Testis (tissue), 3 donors: ENCODE data around the gene IL32. TPM values are rescaled to one million over a fixed set of nuclear protein-coding genes. Genes with fewer than 3 reads are reported as not detected.
A peak's percentile ranks its signal among the peaks of the same experiment; 100 is the strongest.

Experiments used
- DNase-seq: peaks from one replicate; pipeline ENCODE4 v3.0.0-alpha.2; 2019
- H3K27ac ChIP-seq, 2 donors: fragments of 200-600 bp; sonication (generic); one replicate each; pipeline ENCODE4 v1.5.1; 2019
- H3K27me3 ChIP-seq: fragments of 200-600 bp; sonication (generic); one replicate; pipeline ENCODE4 v1.5.1; 2019
- H3K36me3 ChIP-seq: fragments of 200-600 bp; sonication (generic); one replicate; pipeline ENCODE4 v1.5.1; 2017; ENCODE audit warnings: low read depth; ENCODE audit errors: missing control alignments
- H3K4me1 ChIP-seq: fragments of 200-600 bp; sonication (generic); one replicate; pipeline ENCODE4 v1.5.1; 2019
- H3K4me3 ChIP-seq, 2 donors: fragments of 200-600 bp; sonication (generic); one replicate each; pipeline ENCODE4 v1.5.1; 2017 to 2019
- H3K9me3 ChIP-seq: fragments of 200-600 bp; sonication (generic); one replicate; pipeline ENCODE4 v1.5.1; 2017
- CTCF ChIP-seq, 3 experiments: fragments of 450-650 bp in 2 of 3; fragments of 200-600 bp in 1 of 3; sonication (generic) in 1 of 3; IDR thresholded peaks; one replicate each; pipeline ENCODE4 v1.5.1; 2016 to 2019; ENCODE audit warnings: antibody characterized with exemption in 3 of 3, mild to moderate bottlenecking in 2 of 3, moderate library complexity in 1 of 3
- POLR2A ChIP-seq: fragments of 450-650 bp; IDR thresholded peaks from one replicate; pipeline ENCODE4 v1.6.1; 2017; ENCODE audit warnings: antibody characterized with exemption, mild to moderate bottlenecking, moderate library complexity
- WGBS, 2 donors: methylation state at CpG; one replicate each; pipeline ENCODE4 v1.1.5; 2018; 5-methylcytosine and 5-hydroxymethylcytosine counted together
- intact Hi-C: fragments of 100-400 bp; cut with DNase I; formaldehyde crosslinking; loops from one replicate; pipeline ENCODE4 v1.15.1; 2023; ENCODE audit warnings: low total_unique reads
- polyA plus RNA-seq: library from polyadenylated mRNA; stranded (reverse); fragments of 350-450 nt; fragmentation: Illumina TruSeq; extraction: RNeasy Lipid Tissue Mini Kit (QIAGEN cat#74804); gene quantifications from one replicate; pipeline ENCODE4 v1.2.3, GENCODE V29; 2014; ENCODE audit warnings: low read depth, low replicate concordance; ENCODE audit not compliant: insufficient read depth
- small RNA-seq, 2 donors: library from RNA; depleted of rRNA; stranded (forward); fragments of <200 nt; gene quantifications; one replicate each; pipeline ENCODE3, GENCODE V24; 2016
- total RNA-seq, 2 donors: library from RNA; depleted of rRNA; stranded (reverse); fragments of >200 nt; gene quantifications; one replicate each; pipeline ENCODE4 v1.2.3, GENCODE V29; 2016

The IL32 gene
- total and polyA plus RNA-seq, 3 donors from 2014 or later: 27.1 to 62.2 (median 33.0) TPM

GRCh38 chr16:3118846-3119245 is 53.4 kb downstream of the IL32 start:
- Histone ChIP-seq H3K36me3 (no peaks in the 10 kb centered on the region), H3K27ac (no peak overlapping the region), H3K4me1 (peaks cover 5% of the 10 kb centered on the region), H3K4me3 (peak overlapping the region in 1 of 2 donors; percentile 34), H3K9me3 (no peaks in the 10 kb centered on the region), H3K27me3 (no peaks in the 10 kb centered on the region)
- WGBS, 2 donors: 72 to 75% methylated on average over 5 to 20 of the region's 20 CpGs
- intact Hi-C loops: no loop called here
- DNase-seq: no peak
- TF ChIP-seq POLR2A (no peak), CTCF (IDR thresholded peaks at IDR 0.05) (no peak)

Small RNA genes within 50 kb of the gene (small RNA-seq; reads per million reads assigned to genes)
- gene RNU1-22P: 0 to 0.09 reads per million in 2 donors

Other genes starting within 250 kb of the IL32 start
- 100 to 1,000 TPM in 1 of 2 donors, 10 to 100 TPM in 1; 62.5 to 130 TPM for gene PRSS21, start 248.4 kb upstream of the IL32 start, total RNA-seq
- gene PRSS21, start 248.4 kb upstream of the IL32 start, polyA plus RNA-seq: 153 TPM
- 1 to 10 TPM; 1.7 to 3.5 TPM for gene ZG16B, start 235.3 kb upstream of the IL32 start, total RNA-seq
- 1.8 TPM for gene ZG16B, start 235.3 kb upstream of the IL32 start, polyA plus RNA-seq
- not detected for gene PRSS22, start 207.5 kb upstream of the IL32 start, total RNA-seq
- gene PRSS22, start 207.5 kb upstream of the IL32 start, polyA plus RNA-seq: 0.38 TPM
- gene FLYWCH2, start 182.4 kb upstream of the IL32 start, total RNA-seq: 10 to 100 TPM; 96.1 to 96.5 TPM
- 42.3 TPM for gene FLYWCH2, start 182.4 kb upstream of the IL32 start, polyA plus RNA-seq
- 10 to 100 TPM; 26.7 to 31.0 TPM for gene FLYWCH1, start 153.7 kb upstream of the IL32 start, total RNA-seq
- 12.5 TPM for gene FLYWCH1, start 153.7 kb upstream of the IL32 start, polyA plus RNA-seq
- gene KREMEN2, start 101.4 kb upstream of the IL32 start, total RNA-seq: 1 to 10 TPM; 1.7 TPM
- gene KREMEN2, start 101.4 kb upstream of the IL32 start, polyA plus RNA-seq: 0.86 TPM
- 1 to 10 TPM; 6.4 to 7.1 TPM for gene PAQR4, start 96.3 kb upstream of the IL32 start, total RNA-seq
- 6.2 TPM for gene PAQR4, start 96.3 kb upstream of the IL32 start, polyA plus RNA-seq
- 100 to 1,000 TPM in 1 of 2 donors, 10 to 100 TPM in 1; 76.4 to 146 TPM for gene PKMYT1, start 85.2 kb upstream of the IL32 start, total RNA-seq
- 119 TPM for gene PKMYT1, start 85.2 kb upstream of the IL32 start, polyA plus RNA-seq
- gene CLDN9, start 52.7 kb upstream of the IL32 start, total RNA-seq: under 1 TPM; 0.37 to 0.39 TPM
- gene CLDN9, start 52.7 kb upstream of the IL32 start, polyA plus RNA-seq: 0.34 TPM
- under 1 TPM; 0.55 to 0.74 TPM for gene CLDN6, start 47.5 kb upstream of the IL32 start, total RNA-seq
- gene CLDN6, start 47.5 kb upstream of the IL32 start, polyA plus RNA-seq: 0.70 TPM
- gene TNFRSF12A, start 45.3 kb upstream of the IL32 start, total RNA-seq: 10 to 100 TPM; 16.8 to 33.4 TPM
- gene TNFRSF12A, start 45.3 kb upstream of the IL32 start, polyA plus RNA-seq: 12.8 TPM
- gene HCFC1R1, start 41.7 kb upstream of the IL32 start, total RNA-seq: 10 to 100 TPM; 30.2 to 39.4 TPM
- 94.5 TPM for gene HCFC1R1, start 41.7 kb upstream of the IL32 start, polyA plus RNA-seq
- gene THOC6, start 41.6 kb upstream of the IL32 start, total RNA-seq: 10 to 100 TPM; 17.3 to 27.3 TPM
- gene THOC6, start 41.6 kb upstream of the IL32 start, polyA plus RNA-seq: 19.6 TPM
- 1 to 10 TPM in 1 of 2 donors, under 1 TPM in 1; 0.37 to 1.3 TPM for gene BICDL2, start 28.7 kb upstream of the IL32 start, total RNA-seq
- 0.29 TPM for gene BICDL2, start 28.7 kb upstream of the IL32 start, polyA plus RNA-seq
- 1 to 10 TPM in 1 of 2 donors, under 1 TPM in 1; 0.62 to 1.5 TPM for gene MMP25, start 19.1 kb upstream of the IL32 start, total RNA-seq
- 0.53 TPM for gene MMP25, start 19.1 kb upstream of the IL32 start, polyA plus RNA-seq
- gene ZSCAN10, start 33.7 kb downstream of the IL32 start, total RNA-seq: under 1 TPM; 0.79 to 0.93 TPM
- gene ZSCAN10, start 33.7 kb downstream of the IL32 start, polyA plus RNA-seq: 0.91 TPM
- 10 to 100 TPM in 1 of 2 donors, 1 to 10 TPM in 1; 9.8 to 19.4 TPM for gene ZNF205, start 46.9 kb downstream of the IL32 start, total RNA-seq
- gene ZNF205, start 46.9 kb downstream of the IL32 start, polyA plus RNA-seq: 5.5 TPM
- gene ZNF213, start 69.4 kb downstream of the IL32 start, total RNA-seq: 10 to 100 TPM; 43.1 to 57.3 TPM
- gene ZNF213, start 69.4 kb downstream of the IL32 start, polyA plus RNA-seq: 46.8 TPM
- gene OR1F1, start 122.6 kb downstream of the IL32 start, total RNA-seq: not detected
- gene OR1F1, start 122.6 kb downstream of the IL32 start, polyA plus RNA-seq: not detected
- 10 to 100 TPM; 45.2 to 48.3 TPM for gene ZNF200, start 169.5 kb downstream of the IL32 start, total RNA-seq
- gene ZNF200, start 169.5 kb downstream of the IL32 start, polyA plus RNA-seq: 41.9 TPM
- gene MEFV, start 191.0 kb downstream of the IL32 start, total RNA-seq: 1 to 10 TPM; 5.2 to 5.7 TPM
- gene MEFV, start 191.0 kb downstream of the IL32 start, polyA plus RNA-seq: 2.6 TPM
- gene ZNF263, start 217.9 kb downstream of the IL32 start, total RNA-seq: 10 to 100 TPM; 47.3 to 58.3 TPM
- gene ZNF263, start 217.9 kb downstream of the IL32 start, polyA plus RNA-seq: 44.7 TPM
- 10 to 100 TPM; 17.5 to 22.6 TPM for gene TIGD7, start 239.8 kb downstream of the IL32 start, total RNA-seq
- 12.7 TPM for gene TIGD7, start 239.8 kb downstream of the IL32 start, polyA plus RNA-seq
- gene ZNF75A, start 239.9 kb downstream of the IL32 start, total RNA-seq: 10 to 100 TPM; 50.9 to 66.3 TPM
- gene ZNF75A, start 239.9 kb downstream of the IL32 start, polyA plus RNA-seq: 29.5 TPM